GM21529 (cell line): Measurements from ENCODE around the gene ZNF93.
"Not testable (repeated sequence)": the region's sequence is repeated elsewhere in the genome, so short reads cannot be mapped to it uniquely, and the experiment has no call there.

Experiments used
- ATAC-seq: cut with Tn5 transposase; IDR thresholded peaks from one replicate; pipeline ENCODE4 v1.9.1; 2021; ENCODE audit not compliant: unreplicated experiment

The ZNF93 gene

DNA sequence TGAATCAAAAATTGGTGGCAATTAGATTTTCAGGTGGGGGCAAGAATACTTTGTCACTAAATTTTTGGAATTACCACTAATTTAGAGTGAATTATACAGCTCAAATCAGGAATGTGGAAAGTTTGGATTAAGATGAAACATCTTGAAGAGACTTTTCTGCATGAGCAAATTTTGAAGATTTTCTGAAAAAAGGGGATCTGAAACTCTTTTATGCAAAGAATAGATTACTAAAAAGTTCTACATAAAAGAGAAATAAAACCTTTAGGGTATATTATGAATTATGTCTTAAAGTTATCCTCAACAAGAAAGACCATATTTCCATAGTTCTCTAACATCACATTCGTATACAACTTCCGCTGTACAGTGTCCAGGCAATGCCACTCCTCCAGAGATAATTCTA, 36.7 kb downstream of the ZNF93 start:
- ATAC-seq: no peak

DNA sequence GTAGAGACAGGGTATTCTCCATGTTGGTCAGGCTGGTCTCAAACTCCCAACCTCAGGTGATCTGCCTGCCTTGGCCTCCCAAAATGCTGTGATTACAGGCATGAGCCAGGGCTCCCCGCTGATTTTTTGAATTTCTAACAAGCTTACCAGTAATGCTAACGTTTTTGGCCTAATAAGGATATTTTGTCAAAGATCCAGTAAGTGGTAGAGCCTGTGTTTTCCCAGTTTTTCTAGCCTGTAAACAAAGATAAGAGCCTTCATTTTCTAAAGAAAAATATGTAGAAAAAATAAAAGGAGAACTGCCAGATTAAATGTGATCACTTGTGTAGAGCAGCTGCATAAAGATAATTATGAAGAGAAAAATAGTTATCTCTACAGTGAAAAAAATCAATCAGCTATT, 37.7 kb downstream of the ZNF93 start:
- ATAC-seq: no peak

DNA sequence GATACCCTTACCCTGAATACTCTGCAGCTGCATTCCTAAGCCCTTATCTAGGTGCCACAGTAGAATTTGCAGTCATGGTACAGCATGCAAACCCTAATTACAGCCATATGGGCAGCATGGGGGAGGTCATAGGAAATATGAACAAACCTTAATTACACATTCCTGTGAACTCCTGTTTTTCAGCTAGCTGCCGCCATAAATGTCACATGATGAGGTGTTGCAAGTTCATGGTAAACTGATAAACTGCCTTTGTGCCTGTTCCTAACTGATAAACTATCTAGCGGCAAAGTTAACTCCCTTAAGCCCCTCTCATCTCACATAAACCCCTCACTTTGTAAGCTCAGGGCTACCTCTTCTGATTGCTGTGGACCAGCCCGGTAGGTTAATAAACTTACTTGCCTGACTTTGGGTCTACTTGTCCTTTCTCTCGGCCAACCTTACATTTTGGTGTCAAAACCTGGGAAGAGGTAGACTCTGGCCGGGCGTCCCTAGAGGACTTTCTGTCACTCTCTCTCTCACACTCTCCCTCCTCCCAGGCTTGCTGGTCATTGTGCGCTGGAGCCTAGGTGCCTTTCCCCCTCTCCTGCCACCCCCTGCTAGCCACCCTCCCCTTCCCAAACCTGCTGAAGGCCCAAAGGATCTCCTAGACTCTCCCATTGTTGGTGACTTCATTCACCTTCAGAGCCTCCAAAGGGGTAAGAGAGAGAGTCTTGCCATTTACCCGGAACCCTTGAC, 43.3 kb downstream of the ZNF93 start:
- ATAC-seq: no peak

DNA sequence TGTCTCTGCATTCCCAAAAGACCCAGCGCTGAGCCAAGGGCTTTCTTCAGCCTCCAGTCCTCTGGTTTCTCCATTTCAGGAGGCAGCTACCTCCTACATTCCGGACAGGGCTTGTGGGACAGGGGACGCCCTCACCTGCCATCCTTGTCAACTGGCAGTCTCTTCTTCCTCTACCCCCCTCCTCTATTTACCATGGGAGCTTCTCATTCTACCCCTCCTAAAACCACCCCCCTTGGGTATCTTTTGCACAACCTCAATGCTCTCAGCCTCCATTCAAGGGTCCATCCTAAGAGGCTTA, 43.8 kb downstream of the ZNF93 start:
- ATAC-seq: no peak

DNA sequence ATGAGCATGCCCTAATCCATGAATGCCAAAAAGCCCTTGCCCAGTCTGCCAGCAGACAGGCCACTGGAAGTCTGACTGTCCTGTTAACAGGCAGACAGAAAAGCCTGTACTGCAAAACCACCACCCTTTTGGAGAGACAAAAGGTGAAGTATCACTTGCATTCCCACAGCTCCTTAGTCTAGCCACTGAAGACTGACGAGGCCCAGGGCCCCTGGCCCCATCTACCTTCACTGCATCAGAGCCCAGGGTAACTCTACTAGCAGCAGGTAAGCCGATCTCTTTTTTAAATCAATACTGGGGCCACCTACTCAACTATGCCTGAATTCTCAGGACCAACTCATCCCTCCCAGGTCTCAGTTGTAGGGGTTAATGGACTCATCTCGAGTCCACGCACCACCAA, 45.5 kb downstream of the ZNF93 start:
- no peak for ATAC-seq

DNA sequence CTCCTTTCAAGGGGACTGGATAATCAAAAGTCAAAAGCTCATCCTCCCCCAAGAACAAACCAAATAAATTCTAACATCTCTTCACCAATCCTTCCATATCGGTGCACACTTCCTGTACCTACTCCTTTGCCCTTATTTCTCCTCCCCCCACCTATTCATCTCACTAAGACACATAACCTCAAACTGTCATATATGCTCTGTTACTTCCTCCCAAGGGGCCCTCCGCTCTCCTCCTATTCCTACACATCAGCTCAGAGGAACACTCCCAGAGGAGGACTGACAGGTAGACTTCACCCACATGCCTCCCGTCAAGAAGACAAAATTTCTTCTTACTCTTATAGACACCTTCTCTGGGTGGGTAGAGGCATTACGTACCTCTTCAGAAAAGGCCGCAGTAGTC, 48.1 kb downstream of the ZNF93 start:
- no peak for ATAC-seq

DNA sequence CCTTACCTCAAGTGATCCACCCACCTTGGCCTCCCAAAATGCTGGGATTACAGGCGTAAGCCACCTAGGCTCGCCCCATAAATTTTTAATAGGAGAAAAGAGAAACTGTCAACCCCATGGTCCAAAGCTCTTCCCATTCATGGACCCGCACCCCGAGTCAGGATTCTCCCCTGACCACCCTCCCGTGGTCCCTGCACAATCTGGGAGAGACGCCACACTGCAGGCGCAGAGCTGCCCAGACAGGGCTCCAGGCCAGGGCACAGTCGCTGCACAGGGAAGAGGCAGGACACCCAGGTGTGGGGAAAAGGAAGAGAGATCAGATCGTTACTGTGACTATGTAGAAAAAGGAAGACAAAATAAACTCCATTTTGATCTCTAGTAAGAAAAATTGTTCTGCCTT, 54.5 kb downstream of the ZNF93 start:
- ATAC-seq: no peak

DNA sequence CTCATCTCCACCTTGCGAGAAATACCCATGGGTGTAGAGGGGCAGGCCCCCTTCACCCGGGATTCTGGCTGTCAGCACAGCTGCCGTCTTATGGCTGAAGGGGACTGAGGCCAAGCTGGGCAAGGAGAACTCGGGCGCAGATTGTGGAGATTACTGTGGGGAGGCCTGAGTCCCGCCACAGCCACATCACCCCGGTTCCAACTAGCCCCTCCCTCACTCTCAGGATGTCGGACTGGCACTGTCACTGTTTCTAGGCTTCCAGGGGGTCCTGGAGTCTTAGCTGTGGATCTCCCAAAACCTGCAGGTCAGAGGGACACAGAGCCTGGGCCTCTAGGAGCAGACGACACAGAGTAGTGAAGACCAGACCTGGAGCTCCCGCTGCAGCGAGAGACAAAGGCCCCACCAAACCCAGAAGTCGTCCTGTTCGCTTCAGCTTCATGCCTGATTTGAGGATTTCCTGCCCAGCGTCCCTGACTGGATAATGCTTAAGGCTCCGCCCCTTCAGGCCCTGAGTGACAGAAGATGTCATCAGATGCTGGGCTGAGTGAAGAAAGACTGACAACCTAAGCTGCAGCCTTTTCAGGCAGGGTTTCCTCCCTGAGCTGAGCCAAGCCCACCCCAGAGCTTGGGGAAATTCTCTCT, 55.8 kb downstream of the ZNF93 start:
- no peak for ATAC-seq

DNA sequence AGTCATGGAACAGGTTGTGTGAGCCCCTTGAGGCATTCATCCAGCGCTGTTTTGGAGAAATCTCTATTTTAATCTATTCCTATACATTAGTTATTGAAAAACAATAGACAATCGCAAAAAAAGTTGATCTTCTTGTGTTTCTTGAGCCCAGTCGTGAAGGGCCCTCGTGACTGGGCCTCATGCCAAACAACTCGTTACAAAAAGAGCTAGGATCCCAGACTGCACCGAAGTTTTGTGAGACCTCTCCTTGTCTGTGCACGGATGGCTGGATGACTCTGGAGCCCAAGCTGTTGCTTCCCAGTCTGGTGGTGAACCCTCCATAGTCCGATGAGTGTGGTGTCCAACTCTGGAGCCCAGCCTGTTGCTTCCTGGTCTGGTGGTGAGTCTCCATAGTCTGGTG, 57.0 kb downstream of the ZNF93 start:
- ATAC-seq: not testable (repeated sequence)

DNA sequence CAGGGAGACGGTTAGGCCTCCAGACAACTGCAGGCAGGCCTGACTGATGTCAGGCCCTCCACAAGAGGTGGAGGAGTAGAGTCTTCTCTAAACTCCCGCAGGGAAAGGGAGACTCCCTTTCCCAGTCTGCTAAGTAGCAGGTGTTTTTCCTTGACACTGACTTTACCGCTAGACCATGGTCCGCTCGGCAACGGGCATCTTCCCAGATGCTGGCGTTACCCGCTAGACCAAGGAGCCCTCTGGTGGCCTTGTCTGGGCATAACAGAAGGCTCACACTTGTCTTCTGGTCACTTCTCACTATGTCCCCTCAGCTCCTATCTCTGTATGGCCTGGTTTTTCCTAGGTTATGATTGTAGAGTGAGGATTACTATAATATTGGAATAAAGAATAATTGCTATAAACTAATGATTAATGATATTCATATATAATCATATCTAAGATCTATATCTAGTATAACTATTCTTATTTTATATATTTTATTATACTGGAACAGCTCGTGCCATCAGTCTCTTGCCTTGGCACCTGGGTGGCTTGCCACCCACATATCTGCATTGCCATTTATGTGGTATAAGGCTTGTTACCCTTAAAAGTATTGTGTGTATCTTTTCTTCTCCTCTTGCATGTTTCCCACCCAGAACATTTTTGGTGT, 58.5 kb downstream of the ZNF93 start:
- ATAC-seq: not testable (repeated sequence)

DNA sequence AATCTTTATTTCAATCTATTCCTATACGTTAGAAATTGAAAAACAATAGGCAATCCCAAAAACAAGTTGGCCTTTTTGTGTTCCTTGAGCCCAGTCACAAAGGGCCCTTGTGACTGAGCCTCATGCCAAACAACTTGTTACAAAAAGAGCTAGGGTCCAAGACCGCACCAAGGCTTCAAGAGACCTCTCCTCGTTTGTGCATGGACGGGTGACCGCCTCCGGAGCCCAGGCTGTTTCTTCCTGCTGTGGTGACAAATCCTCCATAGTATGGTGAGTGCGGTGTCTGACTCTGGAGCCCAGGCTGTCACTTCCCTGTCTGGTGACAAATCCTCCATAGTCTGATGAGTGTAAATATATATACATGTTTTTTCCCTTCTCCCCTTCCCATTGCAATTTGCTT, 63.7 kb downstream of the ZNF93 start:
- no peak for ATAC-seq

DNA sequence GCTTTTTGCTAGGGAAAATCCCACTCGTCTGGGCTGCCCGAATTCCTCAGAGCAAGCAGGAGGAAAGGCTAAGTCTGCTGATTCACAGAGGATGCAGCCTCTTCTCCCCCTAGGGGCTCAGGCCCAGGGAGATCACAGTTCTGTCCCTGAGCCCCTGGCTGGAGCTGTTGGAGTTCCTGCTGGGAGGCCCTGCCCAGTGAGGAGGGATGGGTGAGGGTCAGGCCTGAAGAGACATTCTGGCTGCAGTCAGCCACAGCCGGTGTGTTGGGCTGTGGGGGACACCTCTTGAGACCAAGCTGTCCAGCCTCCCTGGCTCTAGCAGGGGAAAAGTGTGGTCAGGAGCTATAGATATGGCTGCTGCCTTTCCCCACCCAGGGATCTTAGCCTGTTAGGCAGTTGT, 65.4 kb downstream of the ZNF93 start:
- ATAC-seq: not testable (repeated sequence)

DNA sequence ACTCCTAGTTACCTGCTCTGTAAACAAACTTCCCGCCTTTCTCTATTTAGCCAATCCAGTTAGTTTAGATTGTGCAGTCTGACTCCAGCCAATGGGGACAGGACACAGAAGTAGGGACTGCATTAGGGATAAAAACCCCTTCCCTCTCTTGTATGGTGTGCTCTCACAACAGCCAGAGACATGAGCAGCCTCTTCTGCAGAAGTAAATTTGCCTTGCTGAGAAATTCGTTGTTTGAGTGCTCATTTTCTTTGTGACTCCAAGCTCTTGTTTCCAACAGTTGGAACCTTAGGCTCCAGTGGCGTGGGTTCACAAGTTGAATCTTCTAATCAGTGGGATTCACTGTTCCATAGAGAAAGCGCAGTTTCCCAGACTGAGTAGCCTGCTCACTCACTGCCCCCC, 66.1 kb downstream of the ZNF93 start:
- no peak for ATAC-seq
